Measurements from ENCODE around the gene TPPP2.

TPPP2 gene

DNA sequence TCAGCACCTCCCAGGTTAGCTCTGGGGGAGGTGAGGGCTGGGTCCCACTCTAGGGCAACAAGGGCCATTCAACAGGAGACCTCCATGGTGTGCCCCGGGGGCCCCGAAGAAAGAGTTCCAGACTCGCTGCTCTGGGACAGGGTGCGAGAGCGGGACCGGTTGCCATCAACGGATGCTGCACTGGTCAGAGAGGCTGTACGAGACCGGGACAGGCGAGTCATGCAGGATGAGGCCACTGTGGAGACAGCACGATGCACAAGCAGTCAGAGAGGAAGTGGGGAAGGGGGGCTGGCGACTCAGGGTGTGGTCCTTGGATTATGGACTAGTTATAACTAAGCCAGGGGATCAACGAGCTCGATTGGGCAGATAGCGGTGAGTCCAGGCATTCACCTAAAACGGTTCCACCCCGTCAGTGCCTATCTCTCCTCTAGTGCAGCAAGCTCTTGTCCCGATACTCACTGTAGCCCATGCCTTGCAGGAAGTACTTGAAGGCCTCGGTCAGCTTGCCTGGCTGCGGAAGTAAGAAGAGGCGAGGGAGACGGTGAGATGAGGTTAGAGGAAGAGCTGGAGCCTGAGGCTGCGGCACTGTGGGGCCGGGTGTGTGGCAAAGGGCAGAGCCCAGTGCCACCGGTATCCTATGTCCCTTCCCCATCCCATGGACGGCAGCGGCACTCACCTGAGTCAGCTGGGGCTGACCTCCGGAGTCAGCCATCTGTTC is 12.3 kb upstream of the TPPP2 start:
- DNase-seq: no peak

DNA sequence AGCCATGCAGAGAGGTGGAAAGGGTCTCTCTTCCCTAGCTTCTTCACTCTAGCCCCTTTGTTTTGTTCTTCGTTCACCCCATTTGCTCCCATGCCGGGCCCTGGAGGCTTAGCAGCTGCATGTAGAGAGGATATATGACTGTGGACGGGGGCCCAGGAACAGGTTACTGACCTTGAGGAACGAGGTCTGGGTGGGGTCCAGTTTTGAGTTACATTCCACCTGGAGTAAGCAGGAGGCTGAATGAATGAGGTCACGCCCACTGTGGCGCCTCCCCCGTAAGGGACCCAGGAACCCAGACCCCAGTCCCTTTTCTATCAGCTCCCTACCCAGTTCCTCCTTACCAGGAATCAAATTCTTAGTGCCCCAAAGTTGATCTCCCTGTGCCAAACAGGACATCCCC is 11.7 kb upstream of the TPPP2 start:
- no peak for DNase-seq

GRCh38 chr14:21018781-21019180 is 11.2 kb upstream of the TPPP2 start:
- no peak for DNase-seq

- DNase-seq: no peak
These were observed 10.7 kb upstream of the TPPP2 start for GRCh38 chr14:21019366-21019765.

GRCh38 chr14:21020977-21021545 is 9.0 kb upstream of the TPPP2 start:
- no peak for DNase-seq

GRCh38 chr14:21022686-21023085 is 7.3 kb upstream of the TPPP2 start:
- DNase-seq: no peak

GRCh38 chr14:21023174-21023573 is 6.8 kb upstream of the TPPP2 start:
- no peak for DNase-seq

- peak in 1 of 2 donors; percentile 22 for DNase-seq
These were observed 6.0 kb upstream of the TPPP2 start for GRCh38 chr14:21023817-21024584.

DNA sequence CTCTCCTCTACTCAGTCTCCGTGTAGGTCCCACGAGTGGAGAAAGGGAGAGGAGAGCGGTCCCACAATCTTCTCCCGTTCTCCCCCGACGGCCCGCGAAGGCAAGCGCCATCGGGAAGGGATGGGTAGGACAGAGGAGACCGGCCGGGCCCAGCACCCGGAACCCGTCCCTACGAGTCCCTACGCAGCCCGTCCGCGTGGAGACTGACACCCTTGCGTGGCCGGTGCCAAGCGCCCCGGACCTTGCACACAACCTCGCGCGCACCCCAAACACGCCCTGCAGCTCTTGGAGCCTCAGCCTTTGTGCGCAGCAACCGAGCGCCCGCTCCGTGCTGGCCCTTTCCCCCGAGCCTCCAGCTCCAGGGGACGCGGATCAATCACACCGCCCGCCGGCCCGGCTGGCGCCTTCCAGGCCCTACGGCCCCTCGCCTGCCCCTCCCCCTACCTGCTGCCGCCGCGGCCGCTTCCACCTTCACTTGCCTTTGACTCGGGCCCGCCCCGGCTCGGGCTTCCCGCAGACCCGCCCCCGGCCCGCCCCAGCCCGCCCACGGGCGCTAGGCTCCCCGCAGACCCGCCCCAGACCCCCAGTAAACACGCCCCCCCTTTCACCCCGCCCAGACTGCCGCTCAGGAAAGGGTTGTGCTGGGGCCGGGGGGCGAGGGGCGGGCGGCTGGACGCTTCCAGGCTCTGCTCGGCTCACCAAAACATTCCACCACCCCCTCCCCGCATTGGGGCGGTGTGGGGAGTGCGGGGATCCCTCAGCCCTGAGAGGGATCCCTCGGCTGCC is 5.2 kb upstream of the TPPP2 start, which contains the start of gene NDRG2:
NDRG2 (minus strand) TSS at position 477 of the 786 bp plus-strand sequence. CDS start 1,746 bp downstream, outside the sequence.
- peak; percentile 67 to 75 for DNase-seq

DNA sequence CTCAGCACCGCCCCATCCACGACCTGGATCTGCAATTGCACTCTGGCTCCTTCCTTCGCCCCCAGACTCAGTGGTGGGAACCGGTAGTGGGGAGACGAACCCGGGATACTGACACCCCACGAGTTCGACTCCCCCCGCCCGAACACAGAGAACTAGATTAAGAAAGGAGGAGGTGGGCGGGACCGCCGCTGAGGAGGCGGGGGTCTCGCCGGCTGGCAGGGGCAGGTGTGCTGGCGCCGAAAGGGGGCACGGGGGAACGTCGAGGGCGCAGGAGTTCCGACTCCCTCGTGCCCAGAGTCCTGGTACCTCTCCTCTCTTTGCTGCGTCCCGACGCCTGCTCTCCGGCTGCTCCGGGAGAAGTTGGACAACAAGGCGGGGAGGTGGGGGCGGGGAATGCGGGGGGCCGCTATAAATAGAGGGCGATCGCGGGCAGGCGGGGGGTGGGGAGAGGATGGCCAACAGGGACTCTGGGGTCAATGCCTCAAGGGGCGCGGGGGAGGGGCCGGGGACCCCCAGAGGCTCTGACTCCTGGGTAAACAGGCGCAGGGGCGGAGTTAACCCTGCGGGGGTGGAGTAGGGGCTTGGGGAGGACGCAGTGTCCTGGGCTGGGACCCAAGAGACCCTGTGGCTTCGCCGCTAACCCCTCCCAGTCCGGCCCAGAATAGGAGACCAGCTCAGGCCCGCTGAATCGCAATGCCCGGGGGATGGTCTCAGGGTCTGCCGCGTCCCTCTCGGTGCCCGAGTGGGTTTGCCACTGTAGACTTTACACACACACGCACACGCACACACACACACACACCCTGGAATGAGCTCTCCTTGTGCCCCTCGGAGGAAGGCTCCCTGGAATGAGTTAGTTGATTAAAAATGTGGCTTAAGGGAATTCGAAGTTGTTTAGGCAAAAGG is 4.4 kb upstream of the TPPP2 start:
- no peak for DNase-seq

DNA sequence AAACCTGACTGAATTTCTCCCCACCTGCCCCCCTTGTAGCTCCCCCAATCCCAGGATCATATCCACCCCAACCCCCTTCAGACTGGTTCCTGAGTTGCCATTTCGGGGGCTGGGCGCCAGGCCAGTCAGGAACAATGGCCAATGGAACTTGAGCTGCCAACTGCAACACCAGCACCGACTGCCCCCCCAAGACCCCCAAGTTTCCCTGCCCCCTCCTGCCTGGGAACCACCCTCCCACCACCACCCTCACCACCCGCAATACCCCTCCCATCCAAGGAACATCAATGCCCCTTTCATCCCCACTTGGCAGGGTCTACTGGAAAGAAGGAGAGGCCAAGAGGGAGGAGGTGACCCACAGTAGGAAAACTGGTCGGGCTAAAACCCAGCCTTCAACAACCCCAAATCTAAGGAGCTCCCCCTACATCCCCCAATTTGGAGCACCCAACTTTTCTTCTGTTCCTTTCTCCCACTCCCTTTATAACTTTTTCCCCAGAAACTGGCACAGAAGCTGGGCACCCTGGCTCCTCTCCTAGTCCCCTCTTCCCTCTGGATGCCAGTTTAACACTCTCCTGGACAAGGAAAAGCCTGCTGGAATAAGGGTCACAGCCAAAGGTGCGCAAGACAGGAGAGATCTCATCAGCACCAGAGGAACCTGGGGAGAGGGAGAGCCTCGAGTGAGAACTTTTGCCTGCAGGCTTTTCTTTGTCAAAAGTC is 3.6 kb upstream of the TPPP2 start:
- DNase-seq: no peak

DNA sequence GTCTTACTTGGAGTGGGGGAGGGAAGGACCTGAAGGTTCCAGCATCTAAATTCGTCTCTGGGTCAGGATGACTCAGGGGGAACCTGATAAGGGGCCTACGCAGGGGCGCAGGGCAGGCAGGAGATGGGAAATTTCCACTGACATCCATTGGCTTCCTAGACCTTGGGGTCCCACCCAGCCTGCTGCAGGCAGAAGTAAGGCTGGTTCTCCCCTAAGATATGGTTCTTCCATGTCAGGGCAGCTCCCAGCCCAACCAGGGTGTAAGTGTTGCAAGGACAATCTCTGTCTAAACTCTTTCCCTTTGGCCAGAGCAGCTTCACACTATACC is 3.1 kb upstream of the TPPP2 start:
- DNase-seq: no peak

DNA sequence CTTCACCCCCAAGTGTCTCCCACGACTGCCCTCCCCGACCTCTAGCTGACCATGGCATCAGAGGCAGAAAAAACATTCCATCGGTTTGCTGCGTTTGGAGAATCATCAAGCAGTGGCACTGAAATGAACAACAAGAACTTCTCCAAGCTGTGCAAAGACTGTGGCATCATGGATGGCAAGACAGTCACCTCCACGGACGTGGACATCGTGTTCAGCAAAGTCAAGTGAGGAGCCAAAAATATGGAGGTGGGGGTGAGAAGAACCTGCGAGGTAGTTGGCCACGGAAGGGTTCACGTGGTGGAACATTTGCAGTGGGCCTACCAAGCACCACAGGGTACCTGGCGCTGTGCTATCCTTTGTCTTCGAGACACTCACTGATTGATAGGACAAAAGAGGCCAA is 514 bp downstream of the TPPP2 start:
- DNase-seq: no peak

DNA sequence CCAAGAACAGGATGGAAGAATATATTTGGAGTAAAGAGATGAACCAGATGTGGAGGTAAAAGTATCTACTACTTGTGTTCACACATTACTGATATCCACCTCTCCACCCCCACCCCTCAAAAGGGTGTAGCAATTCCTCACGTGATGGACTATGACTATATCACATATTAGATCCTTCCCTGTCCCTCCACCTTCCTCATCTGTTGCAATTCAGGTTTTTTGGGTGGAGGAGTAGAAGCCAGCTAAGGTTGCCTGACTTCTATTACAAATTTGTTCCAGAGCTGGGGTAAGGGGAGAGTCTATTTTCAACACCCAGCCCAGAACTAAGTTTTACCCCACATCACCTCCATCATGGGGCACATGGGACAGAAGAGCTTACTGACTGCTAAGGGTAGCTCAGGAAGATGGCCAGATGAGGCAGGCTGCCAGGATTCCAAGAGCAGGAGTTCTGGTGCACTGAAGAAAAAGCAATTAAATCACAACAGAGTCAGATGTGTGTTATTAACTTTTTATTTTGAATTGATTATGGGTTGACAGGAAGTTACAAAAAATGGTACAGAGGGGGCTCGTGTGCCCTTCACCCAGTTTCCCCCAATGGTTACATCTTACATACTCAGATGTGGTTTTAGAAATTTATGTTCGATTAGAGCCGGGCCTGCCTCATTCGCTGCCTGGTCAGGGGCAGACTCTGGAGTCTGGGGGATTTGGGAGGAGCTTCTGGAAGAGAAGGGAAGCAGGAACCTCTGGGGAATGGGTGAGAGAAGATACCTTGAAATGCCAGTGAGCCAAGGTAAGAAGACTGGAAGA is 2.5 kb downstream of the TPPP2 start:
- DNase-seq: no peak

DNA sequence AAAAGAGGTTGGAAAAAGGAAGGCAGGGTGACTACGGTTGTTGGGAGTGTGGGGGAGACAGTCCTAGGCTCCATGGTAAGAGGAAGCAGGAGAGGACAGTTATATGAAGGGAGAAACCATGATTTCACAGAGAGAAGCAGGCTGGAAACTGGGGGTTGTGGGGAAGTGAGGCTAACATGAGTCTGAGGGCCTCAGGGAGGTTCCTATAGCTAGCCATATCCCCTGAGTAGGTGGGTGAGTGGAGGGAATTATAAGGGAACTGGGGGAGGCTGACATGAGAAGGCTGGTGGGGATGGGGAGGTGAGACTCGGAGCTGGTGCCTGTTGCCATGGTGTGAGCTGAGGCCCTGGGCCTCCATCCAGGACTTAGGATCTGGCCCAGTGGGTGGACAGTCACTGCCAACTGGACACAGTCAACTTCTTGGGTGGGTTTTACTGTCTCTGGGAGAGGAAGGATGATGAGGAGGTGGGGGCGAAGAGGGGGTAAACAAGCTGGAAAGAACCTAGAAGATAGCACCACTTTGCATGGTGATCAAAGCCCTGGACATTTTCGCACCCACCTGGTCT is 3.2 kb downstream of the TPPP2 start:
- DNase-seq: no peak

- no peak for DNase-seq
These were observed 4.7 kb downstream of the TPPP2 start, which contains the start of gene RNASE13 for GRCh38 chr14:21034707-21035106. Gene RNASE13 (minus strand): TSS chr14:21034807. CDS start chr14:21034288, 519 bp downstream.

DNA sequence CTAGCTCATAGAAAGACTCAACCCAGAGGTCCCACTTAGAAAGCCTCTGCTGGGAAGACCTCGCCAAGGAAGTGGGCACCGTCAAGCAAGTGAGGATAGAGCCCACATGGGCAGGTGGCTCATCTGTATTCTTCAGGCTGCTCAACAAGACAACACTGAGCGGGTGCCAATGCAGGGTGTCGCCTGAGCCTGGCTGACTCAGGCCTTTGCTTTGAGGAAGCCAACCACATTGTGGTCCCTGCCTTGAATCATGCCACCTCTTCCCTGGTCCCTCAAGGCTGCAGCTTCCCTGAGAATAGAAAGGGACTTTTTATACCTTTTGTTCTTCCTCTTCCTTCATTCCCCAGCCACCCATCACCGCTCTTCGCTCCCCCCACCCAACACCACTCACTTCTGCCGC is 6.7 kb downstream of the TPPP2 start:
- no peak for DNase-seq

- DNase-seq: no peak
These were observed 7.1 kb downstream of the TPPP2 start for GRCh38 chr14:21037156-21037555.

DNA sequence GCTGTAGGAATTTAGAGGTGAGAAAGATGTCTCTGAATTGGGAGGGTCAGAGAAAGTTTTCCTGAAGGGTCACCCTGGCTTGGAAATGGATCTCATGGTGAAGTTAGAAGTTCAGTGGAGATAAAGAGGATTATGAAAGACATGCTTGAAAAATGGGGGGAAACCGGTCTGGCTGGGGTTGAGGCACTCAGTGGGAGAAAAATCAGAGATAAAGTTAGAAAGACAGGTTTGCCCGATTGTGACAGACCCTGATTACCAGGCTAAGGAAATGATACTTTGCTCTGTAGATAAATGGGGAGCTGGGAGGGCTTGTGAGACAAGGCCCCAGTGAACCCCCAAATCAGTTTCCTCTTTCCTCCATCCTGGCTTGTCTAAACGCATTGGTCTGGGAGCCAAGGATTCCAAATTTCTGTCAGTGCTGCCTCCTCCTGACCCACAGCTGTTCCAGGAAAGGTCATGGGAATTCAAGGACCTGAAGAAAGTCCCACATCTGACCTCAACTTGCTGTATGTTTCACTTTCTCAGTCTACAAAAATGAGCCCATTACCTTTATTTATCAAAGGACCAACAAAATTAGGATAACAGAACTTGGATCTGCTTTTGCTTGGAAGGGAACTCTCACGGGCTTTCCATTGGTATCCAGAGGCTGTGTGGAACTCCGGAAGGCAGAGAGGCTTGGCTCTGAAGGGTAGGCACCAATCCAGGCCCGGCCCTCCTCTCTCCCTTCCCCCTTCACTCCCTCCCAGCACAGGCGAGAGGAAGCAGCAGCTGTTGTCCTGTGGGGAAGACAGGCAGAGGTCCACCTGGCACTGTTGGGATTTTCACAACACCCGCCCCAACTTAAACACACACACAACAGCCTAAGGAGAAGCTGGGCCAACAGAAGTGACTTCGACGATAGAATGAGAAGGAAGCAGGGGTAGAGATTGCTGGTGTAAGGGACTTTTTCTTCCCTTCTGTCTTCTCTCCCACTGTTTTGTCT is 8.7 kb downstream of the TPPP2 start:
- DNase-seq: no peak

All from stimulated activated CD4-positive, alpha-beta T cell treated with anti-CD3 and anti-CD28 coated beads, Interleukin-2, amount 100 ng/mL, for 24 hours (primary cell).